AG10803 (cell line): Measurements from ENCODE around the gene ATOH8.

ENCODE experiments used
- DNase-seq: peaks from one replicate; pipeline ENCODE4 v3.0.0; 2010; ENCODE audit warnings: low read depth
- H3K4me3 ChIP-seq: 2 replicates; pipeline ENCODE4 v1.5.1; 2011; ENCODE audit warnings: mild to moderate bottlenecking, low read length, control low read depth
- CTCF ChIP-seq: conservative IDR thresholded peaks from 2 replicates; pipeline ENCODE4 v1.5.1; 2011; ENCODE audit warnings: mild to moderate bottlenecking, low read length, control low read depth, inconsistent platforms

ATOH8 gene

DNA sequence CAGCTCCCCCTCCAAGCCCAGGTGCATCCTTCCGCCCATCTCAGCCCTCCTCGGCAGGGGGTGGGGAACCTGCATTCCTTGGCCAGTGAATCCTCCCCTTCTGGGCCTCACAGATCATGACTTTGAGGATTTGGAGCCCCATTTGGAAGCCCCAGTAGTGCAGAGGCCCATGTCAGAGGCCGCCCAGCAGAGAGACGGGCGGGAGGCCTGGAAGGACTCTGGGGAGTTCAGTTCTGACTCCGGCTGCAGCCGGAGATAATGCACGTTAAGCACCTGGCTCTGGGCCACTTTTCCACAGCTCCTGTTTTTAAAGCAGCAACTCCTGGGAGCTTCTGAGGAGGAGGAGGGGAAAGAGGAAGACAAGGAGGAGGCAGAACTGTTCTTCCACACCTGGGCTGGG lies 14.9 kb downstream of the ATOH8 start:
- no peak for TF ChIP-seq CTCF
- H3K4me3 ChIP-seq: no peak overlapping the region

GRCh38 chr2:85769236-85769982 lies 15.6 kb downstream of the ATOH8 start:
- peak; percentile 36 for TF ChIP-seq CTCF
- H3K4me3 ChIP-seq: no peak overlapping the region
- no peak for DNase-seq

More for the DNA sequence above, 14.9 kb downstream of the ATOH8 start:
- DNase-seq: no peak

DNA sequence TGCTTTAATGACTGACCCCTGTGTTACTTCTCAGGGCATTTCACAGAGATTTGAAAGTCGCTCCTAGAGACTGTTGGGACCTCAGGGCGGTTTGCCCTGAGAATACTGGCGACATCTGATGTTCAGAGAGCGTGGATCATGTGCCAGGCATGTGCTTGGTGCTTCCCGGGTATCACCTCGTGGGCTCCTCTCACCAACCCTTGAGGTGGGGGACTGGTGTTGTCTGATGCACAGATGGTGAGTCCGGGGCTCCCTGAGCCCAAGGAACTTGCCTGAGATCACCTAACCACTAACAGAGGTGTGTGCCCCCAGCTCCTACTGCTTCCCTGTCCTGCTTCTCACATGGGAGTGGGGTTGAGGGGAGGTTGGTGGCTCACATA lies 16.2 kb downstream of the ATOH8 start:
- TF ChIP-seq CTCF: no peak
- no peak overlapping the region for H3K4me3 ChIP-seq
- no peak for DNase-seq

DNA sequence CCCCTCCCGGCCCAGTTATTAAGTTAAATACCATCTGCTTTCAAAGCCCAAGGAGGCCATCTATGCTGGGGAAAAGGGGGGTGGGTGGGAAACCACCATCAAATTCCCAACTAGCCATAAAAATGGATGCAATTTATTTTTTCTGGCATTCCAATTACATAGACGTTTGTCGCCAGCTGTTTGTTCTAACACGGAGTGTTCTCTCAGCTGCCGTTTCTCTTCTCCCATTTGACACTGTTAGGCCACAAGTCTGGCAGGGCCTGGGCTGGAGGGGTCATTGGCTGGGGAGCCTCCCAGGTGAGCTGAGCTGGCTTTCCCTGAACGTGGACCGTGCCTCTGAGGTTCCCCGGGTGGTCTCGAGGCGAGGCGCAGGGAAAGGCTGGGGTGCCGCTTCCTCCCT lies 16.6 kb downstream of the ATOH8 start:
- peak; percentile 63 for DNase-seq
- no peak for TF ChIP-seq CTCF
- H3K4me3 ChIP-seq: no peak overlapping the region

DNA sequence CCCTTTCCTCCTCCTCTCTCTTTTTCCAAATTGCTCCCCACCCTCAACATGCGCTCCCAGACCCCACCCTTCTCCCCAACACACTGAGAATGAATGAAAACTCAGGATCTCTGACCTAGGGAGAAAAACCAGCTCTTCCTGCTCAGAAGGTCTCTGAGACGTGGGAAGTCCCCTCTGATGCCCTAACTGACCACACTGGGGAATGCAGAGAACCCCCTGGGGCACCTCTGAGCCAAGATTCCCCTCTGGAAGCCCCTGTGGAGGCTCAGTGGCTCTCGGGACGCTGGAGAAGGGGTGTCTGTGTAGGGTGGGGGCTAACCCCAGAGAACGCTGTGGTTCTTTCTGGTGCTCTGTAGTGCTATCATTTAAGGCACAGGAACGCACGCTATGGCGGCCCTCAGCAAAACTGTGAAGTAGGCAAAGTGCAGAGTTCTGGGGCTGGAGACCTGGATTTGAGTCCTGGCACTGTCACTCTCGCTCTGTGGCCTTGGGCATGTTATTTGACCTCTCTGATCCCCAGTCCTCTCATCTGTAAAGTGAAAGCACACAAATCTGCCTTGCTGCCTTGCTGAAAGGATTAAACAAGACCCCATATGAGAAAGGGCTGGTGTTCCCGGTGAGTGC lies 17.1 kb downstream of the ATOH8 start:
- no peak overlapping the region for H3K4me3 ChIP-seq
- no peak for DNase-seq
- no peak for TF ChIP-seq CTCF

DNA sequence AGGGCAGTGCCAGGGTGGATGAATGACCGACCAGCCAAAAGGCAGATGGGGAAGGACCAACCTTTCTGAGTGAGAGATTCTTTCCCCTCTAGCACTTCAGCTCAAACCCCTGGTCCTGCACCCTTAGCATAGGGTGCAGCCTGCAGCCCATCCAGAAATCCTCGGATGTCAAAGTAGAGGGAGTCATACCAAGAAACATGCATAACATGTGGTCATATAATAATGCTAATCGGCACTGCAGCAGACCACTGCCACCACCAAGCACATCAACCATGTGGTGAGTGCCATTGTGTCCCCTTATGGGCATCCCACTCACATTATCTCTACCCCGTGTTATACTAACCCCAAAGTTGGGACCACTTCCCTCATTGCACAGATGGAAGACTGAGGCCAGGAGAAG lies 17.7 kb downstream of the ATOH8 start:
- H3K4me3 ChIP-seq: no peak overlapping the region
- TF ChIP-seq CTCF: no peak
- DNase-seq: no peak
